ENCODE data around the gene SRGN.

SRGN gene

GRCh38 chr10:69052736-69053135, 35.2 kb upstream of the SRGN start:
- ChIA-PET POLR2A (interaction anchor here (0.5 kb wide), 1 partner anchor 174 kb away, joined by 4 read pairs; no protein-coding TSS in a partner anchor), CTCF (interaction anchor here (1.4 to 1.9 kb wide), 2 partner anchors 9 to 41 kb away, joined by 5 to 6 read pairs; no protein-coding TSS in a partner anchor)
- H3K9me3 ChIP-seq (ENCODE audit: control extremely low read depth in 1 of 5, control insufficient read depth in 4 of 5, insufficient read depth in 2 of 5, low read depth in 1 of 5, low read length in 4 of 5), result no peaks in the 10 kb centered on the region
- no peaks in the 10 kb centered on the region for H3K27me3 ChIP-seq (replicated peaks in 2 of 5; ENCODE audit: control insufficient read depth in 4 of 5, insufficient read depth in 5 of 5, low read length in 4 of 5)
- no peak overlapping the region for H3K27ac ChIP-seq (ENCODE audit: insufficient read depth in 1 of 2, low read depth in 1 of 2, low read length in 2 of 2, poor library complexity in 1 of 2, severe bottlenecking in 2 of 2)
- no peak for DNase-seq
- no peaks in the 10 kb centered on the region for H3K36me3 ChIP-seq (ENCODE audit: control insufficient read depth in 4 of 4, insufficient read depth in 4 of 4, low read length in 3 of 4)
- H3K4me1 ChIP-seq (ENCODE audit: control extremely low read depth in 1 of 4, control insufficient read depth in 4 of 4, insufficient read depth in 4 of 4, low read length in 3 of 4), result peaks cover 6 to 52% (median 17%) of the 10 kb centered on the region in 4 experiments
- WGBS (ENCODE audit: insufficient coverage), result 96% methylated on average over 6 of the region's 6 CpGs
- H3K4me3 ChIP-seq (ENCODE audit: control insufficient read depth in 1 of 7, extremely low read depth in 1 of 7, insufficient read depth in 4 of 7, low read depth in 2 of 7, low read length in 6 of 7), result no peak overlapping the region

- H3K27me3 ChIP-seq (replicated peaks in 2 of 5; ENCODE audit: control insufficient read depth in 4 of 5, insufficient read depth in 5 of 5, low read length in 4 of 5), result no peaks in the 10 kb centered on the region
- DNase-seq, result no peak
- no peak overlapping the region for H3K27ac ChIP-seq (ENCODE audit: insufficient read depth in 1 of 2, low read depth in 1 of 2, low read length in 2 of 2, poor library complexity in 1 of 2, severe bottlenecking in 2 of 2)
- H3K4me1 ChIP-seq (ENCODE audit: control extremely low read depth in 1 of 4, control insufficient read depth in 4 of 4, insufficient read depth in 4 of 4, low read length in 3 of 4), result peaks cover 12 to 36% (median 17%) of the 10 kb centered on the region in 4 experiments
- CTCF ChIA-PET, result interaction anchor here (1.4 kb wide), 1 partner anchor 10 kb away, joined by 5 read pairs; no protein-coding TSS in a partner anchor
- no peaks in the 10 kb centered on the region for H3K9me3 ChIP-seq (ENCODE audit: control extremely low read depth in 1 of 5, control insufficient read depth in 4 of 5, insufficient read depth in 2 of 5, low read depth in 1 of 5, low read length in 4 of 5)
- POLR2A ChIA-PET, result no interaction called here
- WGBS (ENCODE audit: insufficient coverage), result no CpG with 5 or more reads among the region's 2 CpGs
- H3K36me3 ChIP-seq (ENCODE audit: control insufficient read depth in 4 of 4, insufficient read depth in 4 of 4, low read length in 3 of 4), result no peaks in the 10 kb centered on the region
- no peak overlapping the region for H3K4me3 ChIP-seq (ENCODE audit: control insufficient read depth in 1 of 7, extremely low read depth in 1 of 7, insufficient read depth in 4 of 7, low read depth in 2 of 7, low read length in 6 of 7)
Measured at GRCh38 chr10:69055241-69055640, 32.7 kb upstream of the SRGN start.

GRCh38 chr10:69056129-69056528, 31.8 kb upstream of the SRGN start:
- DNase-seq, result no peak
- no peaks in the 10 kb centered on the region for H3K36me3 ChIP-seq (ENCODE audit: control insufficient read depth in 4 of 4, insufficient read depth in 4 of 4, low read length in 3 of 4)
- CTCF ChIA-PET, result interaction anchor here (1.4 to 2.5 kb wide), 3 partner anchors 9 to 38 kb away, joined by 3 to 7 read pairs (median 5); no protein-coding TSS in a partner anchor
- peaks cover 16 to 36% (median 20%) of the 10 kb centered on the region in 4 experiments for H3K4me1 ChIP-seq (ENCODE audit: control extremely low read depth in 1 of 4, control insufficient read depth in 4 of 4, insufficient read depth in 4 of 4, low read length in 3 of 4)
- H3K9me3 ChIP-seq (ENCODE audit: control extremely low read depth in 1 of 5, control insufficient read depth in 4 of 5, insufficient read depth in 2 of 5, low read depth in 1 of 5, low read length in 4 of 5), result no peaks in the 10 kb centered on the region
- H3K27ac ChIP-seq (ENCODE audit: insufficient read depth in 1 of 2, low read depth in 1 of 2, low read length in 2 of 2, poor library complexity in 1 of 2, severe bottlenecking in 2 of 2), result no peak overlapping the region
- H3K4me3 ChIP-seq (ENCODE audit: control insufficient read depth in 1 of 7, extremely low read depth in 1 of 7, insufficient read depth in 4 of 7, low read depth in 2 of 7, low read length in 6 of 7), result no peak overlapping the region
- WGBS (ENCODE audit: insufficient coverage), result 78% methylated on average over 7 of the region's 7 CpGs
- POLR2A ChIA-PET, result no interaction called here
- no peaks in the 10 kb centered on the region for H3K27me3 ChIP-seq (replicated peaks in 2 of 5; ENCODE audit: control insufficient read depth in 4 of 5, insufficient read depth in 5 of 5, low read length in 4 of 5)

GRCh38 chr10:69056536-69057260, 31.2 kb upstream of the SRGN start:
- ChIA-PET CTCF (interaction anchor here (0.9 to 2.5 kb wide), 5 partner anchors 9 to 46 kb away, joined by 3 to 7 read pairs (median 5); no protein-coding TSS in a partner anchor), POLR2A (no interaction called here)
- no peaks in the 10 kb centered on the region for H3K36me3 ChIP-seq (ENCODE audit: control insufficient read depth in 4 of 4, insufficient read depth in 4 of 4, low read length in 3 of 4)
- H3K9me3 ChIP-seq (ENCODE audit: control extremely low read depth in 1 of 5, control insufficient read depth in 4 of 5, insufficient read depth in 2 of 5, low read depth in 1 of 5, low read length in 4 of 5), result no peaks in the 10 kb centered on the region
- H3K4me1 ChIP-seq (ENCODE audit: control extremely low read depth in 1 of 4, control insufficient read depth in 4 of 4, insufficient read depth in 4 of 4, low read length in 3 of 4), result peaks cover 19 to 37% (median 25%) of the 10 kb centered on the region in 4 experiments
- H3K27ac ChIP-seq (ENCODE audit: insufficient read depth in 1 of 2, low read depth in 1 of 2, low read length in 2 of 2, poor library complexity in 1 of 2, severe bottlenecking in 2 of 2), result no peak overlapping the region
- H3K27me3 ChIP-seq (replicated peaks in 2 of 5; ENCODE audit: control insufficient read depth in 4 of 5, insufficient read depth in 5 of 5, low read length in 4 of 5), result no peaks in the 10 kb centered on the region
- no peak for DNase-seq
- peak overlapping the region in 1 of 7 experiments; percentile 6 for H3K4me3 ChIP-seq (ENCODE audit: control insufficient read depth in 1 of 7, extremely low read depth in 1 of 7, insufficient read depth in 4 of 7, low read depth in 2 of 7, low read length in 6 of 7)
- 95% methylated on average over 12 of the region's 14 CpGs for WGBS (ENCODE audit: insufficient coverage)

GRCh38 chr10:69057261-69057950, 30.5 kb upstream of the SRGN start:
- H3K27me3 ChIP-seq (replicated peaks in 2 of 5; ENCODE audit: control insufficient read depth in 4 of 5, insufficient read depth in 5 of 5, low read length in 4 of 5), result no peaks in the 10 kb centered on the region
- POLR2A ChIA-PET, result no interaction called here
- H3K9me3 ChIP-seq (ENCODE audit: control extremely low read depth in 1 of 5, control insufficient read depth in 4 of 5, insufficient read depth in 2 of 5, low read depth in 1 of 5, low read length in 4 of 5), result no peaks in the 10 kb centered on the region
- H3K4me1 ChIP-seq (ENCODE audit: control extremely low read depth in 1 of 4, control insufficient read depth in 4 of 4, insufficient read depth in 4 of 4, low read length in 3 of 4), result peaks cover 20 to 41% (median 32%) of the 10 kb centered on the region in 4 experiments
- H3K27ac ChIP-seq (ENCODE audit: insufficient read depth in 1 of 2, low read depth in 1 of 2, low read length in 2 of 2, poor library complexity in 1 of 2, severe bottlenecking in 2 of 2), result no peak overlapping the region
- 20% methylated on average over 12 of the region's 14 CpGs for WGBS (ENCODE audit: insufficient coverage)
- no peaks in the 10 kb centered on the region for H3K36me3 ChIP-seq (ENCODE audit: control insufficient read depth in 4 of 4, insufficient read depth in 4 of 4, low read length in 3 of 4)
- CTCF ChIA-PET, result interaction anchor here (0.7 to 2.5 kb wide), 5 partner anchors 17 to 45 kb away, joined by 3 to 7 read pairs (median 3); no protein-coding TSS in a partner anchor
- DNase-seq, result peak; percentile 58 to 66 (median 64)
- peak overlapping the region in 2 of 7 experiments; percentile 6 to 44 for H3K4me3 ChIP-seq (ENCODE audit: control insufficient read depth in 1 of 7, extremely low read depth in 1 of 7, insufficient read depth in 4 of 7, low read depth in 2 of 7, low read length in 6 of 7)

- CTCF ChIA-PET, result interaction anchor here (0.7 to 2.5 kb wide), 4 partner anchors 17 to 45 kb away, joined by 3 to 7 read pairs (median 5); no protein-coding TSS in a partner anchor
- H3K4me3 ChIP-seq (ENCODE audit: control insufficient read depth in 1 of 7, extremely low read depth in 1 of 7, insufficient read depth in 4 of 7, low read depth in 2 of 7, low read length in 6 of 7), result peak overlapping the region in 2 of 7 experiments; percentile 6 to 20
- no CpG with 5 or more reads among the region's 1 CpG for WGBS (ENCODE audit: insufficient coverage)
Measured at GRCh38 chr10:69057951-69058297, 30.0 kb upstream of the SRGN start.

More at GRCh38 chr10:69057951-69058297, 30.0 kb upstream of the SRGN start:
- no peak overlapping the region for H3K27ac ChIP-seq (ENCODE audit: insufficient read depth in 1 of 2, low read depth in 1 of 2, low read length in 2 of 2, poor library complexity in 1 of 2, severe bottlenecking in 2 of 2)
- POLR2A ChIA-PET, result no interaction called here
- peaks cover 25 to 45% (median 33%) of the 10 kb centered on the region in 4 experiments for H3K4me1 ChIP-seq (ENCODE audit: control extremely low read depth in 1 of 4, control insufficient read depth in 4 of 4, insufficient read depth in 4 of 4, low read length in 3 of 4)
- no peaks in the 10 kb centered on the region for H3K36me3 ChIP-seq (ENCODE audit: control insufficient read depth in 4 of 4, insufficient read depth in 4 of 4, low read length in 3 of 4)
- no peaks in the 10 kb centered on the region for H3K9me3 ChIP-seq (ENCODE audit: control extremely low read depth in 1 of 5, control insufficient read depth in 4 of 5, insufficient read depth in 2 of 5, low read depth in 1 of 5, low read length in 4 of 5)
- H3K27me3 ChIP-seq (replicated peaks in 2 of 5; ENCODE audit: control insufficient read depth in 4 of 5, insufficient read depth in 5 of 5, low read length in 4 of 5), result no peaks in the 10 kb centered on the region
- no peak for DNase-seq
